WTC11 (cell line): ENCODE data around the gene TBRG4. TPM values are rescaled to one million over a fixed set of nuclear protein-coding genes. Genes with fewer than 3 reads are reported as not detected.

Experiments
- ATAC-seq: fragments of 200-7000 bp; cut with Tn5 transposase; 2 replicates; pipeline ENCODE4 v1.10.0; 2021; ENCODE audit warnings: mild to moderate bottlenecking, moderate library complexity
- CTCF ChIA-PET: fragments of 300-600 bp; sonication (Branson Sonifier 250); formaldehyde crosslinking; loops from one replicate; lab custom pipeline; 2021; ENCODE audit warnings: antibody characterized with exemption; lab: Charles Lee
- POLR2A ChIA-PET: fragments of 350-600 bp; sonication (Branson Sonifier 250); formaldehyde crosslinking; loops from one replicate; lab custom pipeline; 2021; ENCODE audit warnings: antibody characterized with exemption; lab: Charles Lee
- DNase-seq: peaks from one replicate; pipeline ENCODE4 v3.0.0; 2021; ENCODE audit warnings: low spot score
- H3K27ac Mint-ChIP-seq: 2 replicates; pipeline ENCODE4 v1.8.0; 2021; ENCODE audit warnings: mixed read lengths
- H3K27me3 Mint-ChIP-seq: 2 replicates; pipeline ENCODE4 v1.8.0; 2021; ENCODE audit warnings: low read depth, mild to moderate bottlenecking, moderate library complexity, mixed read lengths
- H3K36me3 Mint-ChIP-seq: 2 replicates; pipeline ENCODE4 v1.8.0; 2021; ENCODE audit warnings: mixed read lengths
- H3K4me1 Mint-ChIP-seq: 2 replicates; pipeline ENCODE4 v1.8.0; 2022; ENCODE audit warnings: mixed read lengths
- H3K4me3 Mint-ChIP-seq: 2 replicates; pipeline ENCODE4 v1.8.0; 2021; ENCODE audit warnings: mild to moderate bottlenecking, moderate library complexity, mixed read lengths
- H3K9me3 Mint-ChIP-seq: 2 replicates; pipeline ENCODE4 v1.8.0; 2021; ENCODE audit warnings: mixed read lengths
- EMX1 ChIP-seq: fragments of 250-450 bp; sonication (Bioruptor Pico); IDR thresholded peaks from 2 replicates; pipeline ENCODE4 v1.8.0; 2021; ENCODE audit warnings: mild to moderate bottlenecking
- FOXJ3 ChIP-seq: sonication (generic); formaldehyde crosslinking; IDR thresholded peaks from 2 replicates; pipeline ENCODE4 v1.9.0; 2021; ENCODE audit warnings: missing genetic modification reagents, mild to moderate bottlenecking, borderline replicate concordance
- GABPB1 ChIP-seq: sonication (generic); formaldehyde crosslinking; IDR thresholded peaks from 2 replicates; pipeline ENCODE4 v1.8.1; 2023; ENCODE audit warnings: mild to moderate bottlenecking, missing genetic modification reagents
- HMGA2 ChIP-seq: fragments of 250-450 bp; sonication (Bioruptor Pico); IDR thresholded peaks from 2 replicates; pipeline ENCODE4 v1.4.0; 2021; ENCODE audit warnings: mild to moderate bottlenecking, moderate library complexity
- IRF2 ChIP-seq: sonication (generic); formaldehyde crosslinking; IDR thresholded peaks from 2 replicates; pipeline ENCODE4 v1.8.0; 2022; ENCODE audit warnings: low read depth, missing genetic modification reagents, borderline replicate concordance
- JAZF1 ChIP-seq: fragments of 250-450 bp; sonication (Bioruptor Pico); IDR thresholded peaks from 2 replicates; pipeline ENCODE4 v1.9.0; 2021; ENCODE audit warnings: moderate library complexity, mild to moderate bottlenecking, inconsistent platforms
- NFE2L1 ChIP-seq: sonication (generic); formaldehyde crosslinking; IDR thresholded peaks from 2 replicates; pipeline ENCODE4 v1.8.1; 2023; ENCODE audit warnings: missing genetic modification reagents
- OVOL2 ChIP-seq: fragments of 250-450 bp; sonication (Bioruptor Pico); IDR thresholded peaks from 2 replicates; pipeline ENCODE4 v1.9.0; 2021; ENCODE audit warnings: mild to moderate bottlenecking, borderline replicate concordance
- RELA ChIP-seq: sonication (generic); formaldehyde crosslinking; IDR thresholded peaks from 2 replicates; pipeline ENCODE4 v1.8.1; 2022; ENCODE audit warnings: missing genetic modification reagents, mild to moderate bottlenecking, borderline replicate concordance
- TCF7 ChIP-seq: sonication (generic); formaldehyde crosslinking; IDR thresholded peaks from 2 replicates; pipeline ENCODE4 v1.8.0; 2022; ENCODE audit warnings: mild to moderate bottlenecking, low read depth, missing genetic modification reagents, moderate library complexity
- TP53 ChIP-seq: sonication (generic); formaldehyde crosslinking; IDR thresholded peaks from 2 replicates; pipeline ENCODE4 v1.8.1; 2023; ENCODE audit warnings: mild to moderate bottlenecking, missing genetic modification reagents
- ZNF232 ChIP-seq: sonication (generic); formaldehyde crosslinking; IDR thresholded peaks from 2 replicates; pipeline ENCODE4 v1.8.0; 2022; ENCODE audit warnings: mild to moderate bottlenecking, missing genetic modification reagents
- ZNF416 ChIP-seq: fragments of 250-450 bp; sonication (Bioruptor Pico); IDR thresholded peaks from 2 replicates; pipeline ENCODE4 v1.9.0; 2021; ENCODE audit warnings: mild to moderate bottlenecking, inconsistent platforms
- total RNA-seq: library from RNA; stranded (reverse); gene quantifications from 3 replicates; pipeline ENCODE4 v1.2.3, GENCODE V29; 2021
- TF ChIP-seq, protein P1 (sequence below): sonication (generic); formaldehyde crosslinking; IDR thresholded peaks from 2 replicates; pipeline ENCODE4 v1.8.1; 2022; ENCODE audit warnings: mild to moderate bottlenecking, missing genetic modification reagents, moderate library complexity, borderline replicate concordance
- TF ChIP-seq, protein P2 (sequence below): sonication (generic); formaldehyde crosslinking; IDR thresholded peaks from 2 replicates; pipeline ENCODE4 v1.8.1; 2023; ENCODE audit warnings: mild to moderate bottlenecking, missing genetic modification reagents
- TF ChIP-seq, protein P3 (sequence below): sonication (generic); formaldehyde crosslinking; conservative IDR thresholded peaks from 2 replicates; pipeline ENCODE4 v1.8.1; 2023; ENCODE audit warnings: mild to moderate bottlenecking, low read depth, missing genetic modification reagents, moderate library complexity
- TF ChIP-seq, protein P4 (sequence below): sonication (generic); formaldehyde crosslinking; conservative IDR thresholded peaks from 2 replicates; pipeline ENCODE4 v1.8.1; 2022; ENCODE audit warnings: mild to moderate bottlenecking, missing genetic modification reagents
- TF ChIP-seq, protein P5 (sequence below): sonication (generic); formaldehyde crosslinking; IDR thresholded peaks from 2 replicates; pipeline ENCODE4 v1.8.0; 2022; ENCODE audit warnings: mild to moderate bottlenecking, missing genetic modification reagents
- TF ChIP-seq, protein P6 (sequence below): sonication (generic); formaldehyde crosslinking; IDR thresholded peaks from 2 replicates; pipeline ENCODE4 v1.8.0; 2022; ENCODE audit warnings: mild to moderate bottlenecking, missing genetic modification reagents
- TF ChIP-seq, protein P7 (sequence below): fragments of 250-450 bp; sonication (Bioruptor Pico); IDR thresholded peaks from 2 replicates; pipeline ENCODE4 v1.9.0; 2021; ENCODE audit warnings: mild to moderate bottlenecking

Gene TBRG4
- total RNA-seq, 1 experiment from 2014 or later: 167 TPM

DNA sequence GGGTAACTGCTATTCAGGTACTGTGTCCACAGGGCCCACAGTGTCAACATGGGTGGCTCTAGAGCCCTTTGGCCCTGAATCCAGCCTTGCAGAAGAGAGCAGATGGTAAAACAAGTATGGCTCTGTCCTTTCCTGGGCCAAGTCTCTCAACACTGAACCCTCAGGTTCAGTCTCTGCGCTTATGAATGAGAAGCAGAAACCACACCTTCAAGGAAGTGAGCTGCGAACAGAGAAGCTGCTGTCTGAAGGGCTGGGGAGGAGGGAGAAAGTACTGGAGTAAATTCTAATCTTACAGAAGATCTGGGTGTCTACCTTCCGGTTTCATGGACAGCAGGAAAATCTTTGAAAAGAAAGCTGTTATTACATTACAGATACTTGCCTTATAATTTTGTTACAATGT lies 4.1 kb downstream of the TBRG4 start (continued):
- TF ChIP-seq TP53 (CRISPR knock-in tag) (no peak), IRF2 (CRISPR knock-in tag) (no peak), JAZF1 (no peak), ZNF232 (CRISPR knock-in tag) (no peak)

DNA sequence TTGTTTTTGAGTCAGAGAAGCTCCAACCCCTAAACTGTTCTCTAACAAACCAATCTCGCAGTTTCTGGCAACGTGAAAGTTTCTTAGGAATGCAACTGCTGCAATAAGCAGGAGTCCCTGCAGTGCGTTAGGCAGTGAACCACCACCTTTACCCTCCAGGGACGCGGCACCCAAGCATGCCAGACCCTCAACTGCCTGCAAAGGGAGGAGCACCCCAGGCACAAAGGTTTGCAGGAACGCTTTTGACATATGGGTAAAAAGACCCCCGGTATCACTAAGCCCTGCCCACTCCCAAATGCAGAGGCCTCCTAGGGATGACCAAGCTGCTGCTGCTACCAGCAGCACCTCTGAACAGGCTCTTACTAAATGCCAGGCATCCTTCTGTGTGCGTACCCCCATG lies 4.7 kb downstream of the TBRG4 start:
- ChIA-PET CTCF (no interaction called here), POLR2A (no interaction called here)
- no peak for ATAC-seq
- no peak for DNase-seq
- Mint-ChIP-seq H3K27me3 (no peaks in the 10 kb centered on the region; the same call in 1 of the 2 replicates), H3K36me3 (peaks cover 62% of the 10 kb centered on the region), H3K4me1 (peaks cover 8% of the 10 kb centered on the region), H3K9me3 (no peaks in the 10 kb centered on the region), H3K27ac (no peak overlapping the region), H3K4me3 (no peak overlapping the region)
- TF ChIP-seq ZNF416 (CRISPR knock-in tag) (no peak), TCF7 (no peak), GABPB1 (CRISPR knock-in tag) (no peak)

DNA sequence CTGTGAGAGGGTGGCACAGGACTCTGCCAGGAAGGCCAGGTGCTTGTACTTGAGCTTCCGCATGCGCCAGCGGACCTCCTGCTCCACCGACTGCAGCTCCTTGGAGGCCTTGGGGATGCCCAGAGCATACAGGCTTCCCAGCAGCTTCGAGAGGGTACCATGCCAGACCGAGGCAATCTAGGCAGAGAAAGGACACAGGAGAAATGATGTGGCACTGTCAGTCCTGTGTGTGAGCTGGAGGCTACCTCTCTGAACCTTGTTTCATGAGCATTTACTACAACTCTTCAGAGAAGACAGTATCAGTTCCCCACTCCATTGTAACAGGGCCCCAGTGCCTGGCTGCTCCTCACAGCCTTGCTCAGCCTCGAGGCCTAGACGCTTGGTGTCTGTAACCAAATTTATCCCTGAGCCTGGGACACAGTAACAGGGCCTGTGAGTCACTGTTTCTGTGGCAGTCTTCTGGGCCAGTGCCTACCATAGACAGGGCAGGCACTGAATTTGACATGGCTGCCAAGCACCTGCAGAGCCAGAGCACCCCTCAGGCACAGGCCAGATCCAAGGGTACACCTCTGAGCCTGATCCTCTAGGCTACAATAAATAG lies 5.8 kb downstream of the TBRG4 start:
- no peak for DNase-seq
- Mint-ChIP-seq H3K4me3 (no peak overlapping the region), H3K9me3 (no peaks in the 10 kb centered on the region), H3K27me3 (no peaks in the 10 kb centered on the region), H3K4me1 (peaks cover 7% of the 10 kb centered on the region), H3K36me3 (peaks cover 71% of the 10 kb centered on the region), H3K27ac (no peak overlapping the region)
- no peak for ATAC-seq
- ChIA-PET CTCF (interaction anchor here (1.2 kb wide), 1 partner anchor 30 kb away, joined by 3 read pairs; no protein-coding TSS in a partner anchor), POLR2A (no interaction called here)
- TF ChIP-seq, protein P1, sequence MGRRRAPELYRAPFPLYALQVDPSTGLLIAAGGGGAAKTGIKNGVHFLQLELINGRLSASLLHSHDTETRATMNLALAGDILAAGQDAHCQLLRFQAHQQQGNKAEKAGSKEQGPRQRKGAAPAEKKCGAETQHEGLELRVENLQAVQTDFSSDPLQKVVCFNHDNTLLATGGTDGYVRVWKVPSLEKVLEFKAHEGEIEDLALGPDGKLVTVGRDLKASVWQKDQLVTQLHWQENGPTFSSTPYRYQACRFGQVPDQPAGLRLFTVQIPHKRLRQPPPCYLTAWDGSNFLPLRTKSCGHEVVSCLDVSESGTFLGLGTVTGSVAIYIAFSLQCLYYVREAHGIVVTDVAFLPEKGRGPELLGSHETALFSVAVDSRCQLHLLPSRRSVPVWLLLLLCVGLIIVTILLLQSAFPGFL (CRISPR knock-in tag): no peak
- no peak for TF ChIP-seq HMGA2 (CRISPR knock-in tag)
- TF ChIP-seq, protein P2, sequence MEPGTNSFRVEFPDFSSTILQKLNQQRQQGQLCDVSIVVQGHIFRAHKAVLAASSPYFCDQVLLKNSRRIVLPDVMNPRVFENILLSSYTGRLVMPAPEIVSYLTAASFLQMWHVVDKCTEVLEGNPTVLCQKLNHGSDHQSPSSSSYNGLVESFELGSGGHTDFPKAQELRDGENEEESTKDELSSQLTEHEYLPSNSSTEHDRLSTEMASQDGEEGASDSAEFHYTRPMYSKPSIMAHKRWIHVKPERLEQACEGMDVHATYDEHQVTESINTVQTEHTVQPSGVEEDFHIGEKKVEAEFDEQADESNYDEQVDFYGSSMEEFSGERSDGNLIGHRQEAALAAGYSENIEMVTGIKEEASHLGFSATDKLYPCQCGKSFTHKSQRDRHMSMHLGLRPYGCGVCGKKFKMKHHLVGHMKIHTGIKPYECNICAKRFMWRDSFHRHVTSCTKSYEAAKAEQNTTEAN: no peak
- TF ChIP-seq RELA: no peak
- TF ChIP-seq, protein P3, sequence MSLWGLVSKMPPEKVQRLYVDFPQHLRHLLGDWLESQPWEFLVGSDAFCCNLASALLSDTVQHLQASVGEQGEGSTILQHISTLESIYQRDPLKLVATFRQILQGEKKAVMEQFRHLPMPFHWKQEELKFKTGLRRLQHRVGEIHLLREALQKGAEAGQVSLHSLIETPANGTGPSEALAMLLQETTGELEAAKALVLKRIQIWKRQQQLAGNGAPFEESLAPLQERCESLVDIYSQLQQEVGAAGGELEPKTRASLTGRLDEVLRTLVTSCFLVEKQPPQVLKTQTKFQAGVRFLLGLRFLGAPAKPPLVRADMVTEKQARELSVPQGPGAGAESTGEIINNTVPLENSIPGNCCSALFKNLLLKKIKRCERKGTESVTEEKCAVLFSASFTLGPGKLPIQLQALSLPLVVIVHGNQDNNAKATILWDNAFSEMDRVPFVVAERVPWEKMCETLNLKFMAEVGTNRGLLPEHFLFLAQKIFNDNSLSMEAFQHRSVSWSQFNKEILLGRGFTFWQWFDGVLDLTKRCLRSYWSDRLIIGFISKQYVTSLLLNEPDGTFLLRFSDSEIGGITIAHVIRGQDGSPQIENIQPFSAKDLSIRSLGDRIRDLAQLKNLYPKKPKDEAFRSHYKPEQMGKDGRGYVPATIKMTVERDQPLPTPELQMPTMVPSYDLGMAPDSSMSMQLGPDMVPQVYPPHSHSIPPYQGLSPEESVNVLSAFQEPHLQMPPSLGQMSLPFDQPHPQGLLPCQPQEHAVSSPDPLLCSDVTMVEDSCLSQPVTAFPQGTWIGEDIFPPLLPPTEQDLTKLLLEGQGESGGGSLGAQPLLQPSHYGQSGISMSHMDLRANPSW: no peak
- no peak for TF ChIP-seq EMX1
- no peak for TF ChIP-seq FOXJ3
- no peak for TF ChIP-seq JAZF1
- TF ChIP-seq OVOL2: no peak
- TF ChIP-seq, protein P4, sequence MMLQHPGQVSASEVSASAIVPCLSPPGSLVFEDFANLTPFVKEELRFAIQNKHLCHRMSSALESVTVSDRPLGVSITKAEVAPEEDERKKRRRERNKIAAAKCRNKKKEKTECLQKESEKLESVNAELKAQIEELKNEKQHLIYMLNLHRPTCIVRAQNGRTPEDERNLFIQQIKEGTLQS (CRISPR knock-in tag): no peak
- TF ChIP-seq, protein P5, sequence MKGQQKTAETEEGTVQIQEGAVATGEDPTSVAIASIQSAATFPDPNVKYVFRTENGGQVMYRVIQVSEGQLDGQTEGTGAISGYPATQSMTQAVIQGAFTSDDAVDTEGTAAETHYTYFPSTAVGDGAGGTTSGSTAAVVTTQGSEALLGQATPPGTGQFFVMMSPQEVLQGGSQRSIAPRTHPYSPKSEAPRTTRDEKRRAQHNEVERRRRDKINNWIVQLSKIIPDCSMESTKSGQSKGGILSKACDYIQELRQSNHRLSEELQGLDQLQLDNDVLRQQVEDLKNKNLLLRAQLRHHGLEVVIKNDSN (CRISPR knock-in tag): no peak
- no peak for TF ChIP-seq NFE2L1 (CRISPR knock-in tag)
- TF ChIP-seq, protein P6, sequence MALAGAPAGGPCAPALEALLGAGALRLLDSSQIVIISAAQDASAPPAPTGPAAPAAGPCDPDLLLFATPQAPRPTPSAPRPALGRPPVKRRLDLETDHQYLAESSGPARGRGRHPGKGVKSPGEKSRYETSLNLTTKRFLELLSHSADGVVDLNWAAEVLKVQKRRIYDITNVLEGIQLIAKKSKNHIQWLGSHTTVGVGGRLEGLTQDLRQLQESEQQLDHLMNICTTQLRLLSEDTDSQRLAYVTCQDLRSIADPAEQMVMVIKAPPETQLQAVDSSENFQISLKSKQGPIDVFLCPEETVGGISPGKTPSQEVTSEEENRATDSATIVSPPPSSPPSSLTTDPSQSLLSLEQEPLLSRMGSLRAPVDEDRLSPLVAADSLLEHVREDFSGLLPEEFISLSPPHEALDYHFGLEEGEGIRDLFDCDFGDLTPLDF (CRISPR knock-in tag): no peak
- TF ChIP-seq, protein P7, sequence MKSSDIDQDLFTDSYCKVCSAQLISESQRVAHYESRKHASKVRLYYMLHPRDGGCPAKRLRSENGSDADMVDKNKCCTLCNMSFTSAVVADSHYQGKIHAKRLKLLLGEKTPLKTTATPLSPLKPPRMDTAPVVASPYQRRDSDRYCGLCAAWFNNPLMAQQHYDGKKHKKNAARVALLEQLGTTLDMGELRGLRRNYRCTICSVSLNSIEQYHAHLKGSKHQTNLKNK: no peak
